ENCODE results near the gene CTSA.
"Not testable (repeated sequence)": the region's sequence is repeated elsewhere in the genome, so short reads cannot be mapped to it uniquely, and the experiment has no call there.

Gene CTSA

GRCh38 chr20:45867136-45867818 lies 23.9 kb upstream of the CTSA start:
- DNase-seq = no peak

DNA sequence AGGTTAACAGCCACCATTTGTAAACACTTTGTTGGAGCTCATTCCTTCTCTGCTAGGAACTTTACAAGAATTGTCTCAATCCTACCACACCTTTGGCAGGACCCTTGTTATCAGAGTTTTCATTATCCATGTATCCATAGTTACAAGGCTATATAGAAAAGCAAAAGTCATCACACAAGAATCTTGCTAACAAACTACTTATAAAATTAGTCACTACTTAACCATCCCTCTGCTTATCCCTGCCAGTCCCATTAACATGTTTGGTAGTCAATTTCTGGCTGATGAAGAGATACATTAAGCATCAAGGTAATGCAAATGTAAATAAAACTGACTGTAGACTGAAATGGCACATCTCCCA lies 23.3 kb upstream of the CTSA start:
- DNase-seq = peak; percentile 75

DNA sequence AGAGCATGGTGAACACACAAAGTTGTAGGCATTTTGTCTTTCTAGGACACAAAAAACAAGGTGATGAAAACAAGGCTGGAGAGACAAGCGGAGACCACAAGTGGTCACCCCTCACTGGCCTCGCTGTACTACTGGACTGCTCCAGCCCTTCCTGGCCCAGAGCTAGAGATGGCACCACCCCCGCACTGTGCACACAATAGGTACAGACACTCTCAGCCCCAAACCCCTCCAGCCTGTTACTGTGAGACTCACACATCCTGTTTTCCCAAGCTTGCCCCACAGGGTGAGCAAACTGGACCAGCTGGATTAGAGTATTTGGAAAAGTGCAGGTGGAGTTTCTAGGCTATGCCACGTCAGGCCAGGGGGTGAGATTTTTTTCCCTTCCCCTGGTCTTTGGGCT lies 18.5 kb upstream of the CTSA start:
- no peak for DNase-seq

- DNase-seq = no peak
Observed at GRCh38 chr20:45873409-45874103, 17.6 kb upstream of the CTSA start.

- not testable (repeated sequence) for DNase-seq
Observed at GRCh38 chr20:45874104-45874481, 17.0 kb upstream of the CTSA start.

- no peak for DNase-seq
Observed at GRCh38 chr20:45874576-45874975, 16.6 kb upstream of the CTSA start.

DNA sequence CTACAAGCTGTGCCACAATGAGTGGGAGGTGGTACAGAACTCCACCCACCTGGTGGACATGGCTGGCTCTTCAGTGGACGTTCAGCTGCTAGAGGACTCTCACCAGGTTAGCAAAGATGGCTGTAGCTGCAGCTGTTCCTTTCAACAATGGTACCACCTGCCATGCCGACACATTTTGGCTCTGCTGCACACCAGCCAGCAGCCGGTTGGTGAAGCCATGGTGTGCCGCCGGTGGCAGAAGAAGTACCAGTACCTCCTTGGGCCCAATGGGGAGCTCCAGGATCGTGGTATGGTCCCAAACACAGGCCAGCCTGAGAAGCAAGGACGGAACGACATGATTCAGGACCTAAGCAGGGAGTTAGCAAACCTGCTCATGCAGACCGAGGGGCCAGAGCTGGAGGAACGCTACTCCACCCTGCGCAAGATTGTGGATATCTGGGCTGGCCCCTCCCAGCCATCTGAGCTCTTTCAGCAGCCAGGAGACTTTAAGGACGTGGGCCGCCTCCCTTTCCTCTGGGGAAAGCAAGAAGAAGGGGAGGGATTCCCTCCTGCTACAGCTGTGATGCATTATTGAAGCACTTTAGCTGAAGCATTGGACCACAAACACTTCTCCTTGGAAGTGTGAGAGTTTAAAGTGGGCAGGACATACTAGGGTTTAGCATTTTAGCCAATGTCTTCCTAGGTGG lies 12.9 kb upstream of the CTSA start:
- DNase-seq = no peak

GRCh38 chr20:45880988-45881788 lies 9.9 kb upstream of the CTSA start, which contains the start of gene ZSWIM1:
TSS of gene ZSWIM1 (plus strand) at chr20:45881227. CDS start at chr20:45882593, 1,366 bp downstream.
- DNase-seq = peak; percentile 99

- no peak for DNase-seq
Observed at GRCh38 chr20:45882469-45883099, 8.6 kb upstream of the CTSA start.

DNA sequence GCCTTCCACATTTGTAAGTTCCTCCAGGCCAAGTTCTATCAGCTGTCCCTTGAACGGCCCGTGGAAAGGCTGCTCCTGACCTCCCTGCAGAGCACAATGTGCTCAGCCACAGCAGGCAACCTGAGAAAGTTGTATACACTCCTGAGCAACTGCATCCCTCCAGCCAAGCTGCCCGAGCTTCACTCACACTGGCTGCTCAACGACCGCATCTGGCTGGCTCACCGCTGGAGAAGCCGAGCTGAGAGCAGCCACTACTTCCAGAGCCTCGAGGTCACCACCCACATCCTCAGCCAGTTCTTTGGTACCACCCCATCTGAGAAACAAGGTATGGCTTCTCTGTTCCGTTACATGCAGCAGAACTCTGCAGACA lies 8.1 kb upstream of the CTSA start:
- no peak for DNase-seq

GRCh38 chr20:45886590-45887345 lies 4.4 kb upstream of the CTSA start:
- no peak for DNase-seq

DNA sequence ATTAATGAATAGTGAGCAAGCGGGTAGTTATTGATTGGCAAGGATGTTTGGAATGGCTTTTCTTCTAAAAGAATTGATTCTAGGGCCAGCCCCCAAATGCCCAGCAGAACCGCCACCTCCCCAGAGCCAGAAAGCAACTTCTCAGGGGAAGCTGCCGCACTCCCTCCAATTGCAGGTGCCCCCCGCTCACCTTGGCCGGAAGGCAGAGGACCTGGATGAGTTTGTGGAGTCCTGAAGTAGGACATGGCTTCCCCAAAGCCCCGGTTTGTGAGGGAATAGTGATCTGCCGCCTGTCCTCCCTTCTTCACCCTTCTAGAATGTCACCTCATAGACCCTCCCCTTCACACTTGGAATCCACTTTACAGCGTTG lies 3.8 kb upstream of the CTSA start, which contains the start of gene SPATA25:
SPATA25 (minus strand) TSS at position 277 of the 370 bp plus-strand sequence; CDS start at position 245, 32 bp downstream.
- DNase-seq = no peak

- DNase-seq = no peak
Observed at GRCh38 chr20:45888681-45889080, 2.5 kb upstream of the CTSA start.

GRCh38 chr20:45890077-45890984 lies 804 bp upstream of the CTSA start:
- peak; percentile 78 for DNase-seq

- DNase-seq = peak; percentile 8
Observed at GRCh38 chr20:45892049-45892825, 1.1 kb downstream of the CTSA start.

DNA sequence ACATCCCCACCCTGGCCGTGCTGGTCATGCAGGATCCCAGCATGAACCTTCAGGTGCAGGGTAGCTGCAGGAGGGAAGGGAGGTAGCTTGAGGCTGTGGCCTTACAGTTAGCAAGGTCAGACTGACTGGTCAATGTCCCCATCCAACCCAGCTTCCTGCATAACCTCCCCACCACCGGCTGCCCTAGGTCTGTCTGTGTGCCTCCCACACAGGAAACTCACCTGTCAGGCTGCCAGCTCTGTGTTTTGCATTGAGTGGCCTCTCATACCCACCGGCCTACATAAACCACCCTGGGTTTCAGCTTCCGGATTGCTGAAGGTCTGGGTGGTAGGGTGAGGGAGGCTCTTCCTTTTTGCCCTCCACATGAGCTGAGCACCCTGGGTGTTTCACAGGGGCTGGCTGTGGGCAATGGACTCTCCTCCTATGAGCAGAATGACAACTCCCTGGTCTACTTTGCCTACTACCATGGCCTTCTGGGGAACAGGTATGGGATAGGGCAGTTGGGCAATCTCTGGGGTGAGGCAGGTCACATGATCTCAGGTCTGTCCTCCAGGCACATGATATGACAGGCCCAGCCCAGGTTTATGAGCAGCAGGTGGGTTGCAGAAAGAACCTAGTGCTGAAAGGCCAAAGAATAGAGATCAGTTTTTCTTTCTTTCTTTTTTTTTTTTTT lies 1.8 kb downstream of the CTSA start:
- DNase-seq = no peak

GRCh38 chr20:45893831-45894230 lies 2.7 kb downstream of the CTSA start:
- no peak for DNase-seq

- no peak for DNase-seq
Observed at GRCh38 chr20:45894797-45895196, 3.7 kb downstream of the CTSA start.

DNA sequence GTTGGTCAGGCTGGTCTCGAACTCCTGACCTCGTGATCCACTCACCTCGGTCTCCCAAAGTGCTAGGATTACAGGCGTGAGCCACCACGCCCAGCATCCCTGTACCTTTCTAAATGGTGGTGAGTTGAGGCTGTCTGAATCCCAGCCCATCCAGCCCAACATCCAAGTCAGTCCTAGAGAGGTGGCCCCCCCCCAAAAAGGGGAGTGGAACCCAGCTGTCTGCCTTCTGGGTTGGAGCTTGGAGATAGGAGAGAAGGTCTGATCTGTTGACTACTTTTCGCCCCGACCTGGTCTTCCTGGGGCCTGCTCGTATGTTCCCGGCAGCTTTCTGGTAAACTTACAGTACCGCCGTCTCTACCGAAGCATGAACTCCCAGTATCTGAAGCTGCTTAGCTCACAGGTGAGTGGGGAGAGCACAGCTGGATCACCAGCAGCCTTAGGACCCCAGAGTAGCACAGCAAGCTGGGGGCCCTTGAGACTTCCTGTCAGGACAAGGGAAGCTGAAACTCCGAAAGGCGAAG lies 5.6 kb downstream of the CTSA start:
- no peak for DNase-seq
